HepG2 (cell line): ENCODE results near the gene SUB1. TPM values are rescaled to one million over a fixed set of nuclear protein-coding genes. Genes with fewer than 3 reads are reported as not detected.

Source experiments
- ADNP ChIP-seq: sonication (generic); formaldehyde crosslinking; IDR thresholded peaks from 2 replicates; pipeline ENCODE4 v1.4.0; 2020; ENCODE audit warnings: missing genetic modification reagents
- ARID2 ChIP-seq: sonication (generic); formaldehyde crosslinking; IDR thresholded peaks from 2 replicates; pipeline ENCODE4 v1.8.1; 2022; ENCODE audit warnings: mild to moderate bottlenecking, missing genetic modification reagents, borderline replicate concordance
- ARID5B ChIP-seq: IDR thresholded peaks from 2 replicates; pipeline ENCODE4 v1.4.0; 2020; ENCODE audit warnings: mild to moderate bottlenecking, missing genetic modification reagents
- BCL6 ChIP-seq: IDR thresholded peaks from 2 replicates; pipeline ENCODE4 v1.6.1; 2016; ENCODE audit warnings: missing genetic modification reagents, missing compliant biosample characterization
- FOXA3 ChIP-seq: IDR thresholded peaks from 2 replicates; pipeline ENCODE4 v1.6.1; 2016; ENCODE audit warnings: missing genetic modification reagents, missing compliant biosample characterization
- FOXP4 ChIP-seq: sonication (generic); formaldehyde crosslinking; IDR thresholded peaks from 2 replicates; pipeline ENCODE4 v1.4.0; 2020; ENCODE audit warnings: missing genetic modification reagents
- MED8 ChIP-seq: sonication (generic); formaldehyde crosslinking; IDR thresholded peaks from 2 replicates; pipeline ENCODE4 v1.8.1; 2023; ENCODE audit warnings: mild to moderate bottlenecking, missing genetic modification reagents; ENCODE audit not compliant: insufficient replicate concordance
- NR2F1 ChIP-seq, 2 experiments: fragments of 450-650 bp in 1 of 2; formaldehyde crosslinking in 1 of 2; IDR thresholded peaks; 2 replicates each; pipeline versions ENCODE4 v1.5.0 to v1.6.1; 2016 to 2020; ENCODE audit warnings: mild to moderate bottlenecking in 1 of 2, missing compliant biosample characterization in 1 of 2, missing genetic modification reagents in 1 of 2, moderate library complexity in 1 of 2
- RARA ChIP-seq: IDR thresholded peaks from 2 replicates; pipeline ENCODE4 v1.6.1; 2016; ENCODE audit warnings: missing genetic modification reagents, missing compliant biosample characterization
- RBM22 ChIP-seq: fragments of 200-400 bp; formaldehyde crosslinking; optimal IDR thresholded peaks from 2 replicates; pipeline ENCODE3; 2017; ENCODE audit warnings: mild to moderate bottlenecking, low read length, moderate library complexity
- SAFB2 ChIP-seq: sonication (generic); formaldehyde crosslinking; IDR thresholded peaks from 2 replicates; pipeline ENCODE4 v1.5.1; 2020; ENCODE audit warnings: missing genetic modification reagents, low read depth, mild to moderate bottlenecking, borderline replicate concordance
- SALL1 ChIP-seq: sonication (generic); formaldehyde crosslinking; IDR thresholded peaks from 2 replicates; pipeline ENCODE4 v1.8.0; 2022; ENCODE audit warnings: mild to moderate bottlenecking, missing genetic modification reagents
- SRSF4 ChIP-seq: fragments of 200-400 bp; formaldehyde crosslinking; IDR thresholded peaks from one replicate; pipeline ENCODE4 v1.6.1; 2018; ENCODE audit warnings: mild to moderate bottlenecking, low read depth, low read length, moderate library complexity; ENCODE audit not compliant: poor library complexity, severe bottlenecking
- ZFP82 ChIP-seq: sonication (generic); formaldehyde crosslinking; IDR thresholded peaks from 2 replicates; pipeline ENCODE4 v1.5.1; 2020; ENCODE audit warnings: mild to moderate bottlenecking, missing genetic modification reagents, borderline replicate concordance
- ZNF709 ChIP-seq: sonication (generic); formaldehyde crosslinking; IDR thresholded peaks from 2 replicates; pipeline ENCODE4 v1.5.0; 2020; ENCODE audit warnings: mild to moderate bottlenecking, missing genetic modification reagents
- polyA plus RNA-seq, 8 experiments: library from polyadenylated mRNA; depleted of rRNA in 3 of 8; stranded (reverse) in 7 of 8; unstranded in 1 of 8; fragments of >200 nt; fragmentation: Illumina TruSeq in 4 of 8; extraction: Trizol in 4 of 8; gene quantifications; 2 replicates each; pipeline versions ENCODE4 v1.2.1 to v1.2.3, GENCODE V29; 2011 to 2016; ENCODE audit warnings: low read depth in 4 of 8, missing spikeins in 1 of 8, mixed read lengths in 1 of 8; ENCODE audit not compliant: insufficient read depth in 1 of 8
- total RNA-seq, 5 experiments: library from RNA; depleted of rRNA; stranded (reverse); fragments of >200 nt; fragmentation: Illumina TruSeq; extraction: Trizol; gene quantifications; 2 replicates each; pipeline ENCODE4 v1.2.3, GENCODE V29; 2016; ENCODE audit warnings: low read depth in 1 of 5
- TF ChIP-seq, protein P1 (sequence below): sonication (generic); formaldehyde crosslinking; IDR thresholded peaks from 2 replicates; pipeline ENCODE4 v1.8.0; 2023; ENCODE audit warnings: mild to moderate bottlenecking, missing genetic modification reagents
- TF ChIP-seq, protein P2 (sequence below): sonication (generic); formaldehyde crosslinking; IDR thresholded peaks from 2 replicates; pipeline ENCODE4 v1.4.0; 2020; ENCODE audit warnings: missing genetic modification reagents
- TF ChIP-seq, protein P3 (sequence below): sonication (generic); formaldehyde crosslinking; IDR thresholded peaks from 2 replicates; pipeline ENCODE4 v1.5.0; 2020; ENCODE audit warnings: missing genetic modification reagents

Gene SUB1
- total and polyA plus RNA-seq, 2 of the 13 experiments (the other 11 are each of a cell fraction or from before 2014, with no cell fraction given), result 182 to 693 TPM

DNA sequence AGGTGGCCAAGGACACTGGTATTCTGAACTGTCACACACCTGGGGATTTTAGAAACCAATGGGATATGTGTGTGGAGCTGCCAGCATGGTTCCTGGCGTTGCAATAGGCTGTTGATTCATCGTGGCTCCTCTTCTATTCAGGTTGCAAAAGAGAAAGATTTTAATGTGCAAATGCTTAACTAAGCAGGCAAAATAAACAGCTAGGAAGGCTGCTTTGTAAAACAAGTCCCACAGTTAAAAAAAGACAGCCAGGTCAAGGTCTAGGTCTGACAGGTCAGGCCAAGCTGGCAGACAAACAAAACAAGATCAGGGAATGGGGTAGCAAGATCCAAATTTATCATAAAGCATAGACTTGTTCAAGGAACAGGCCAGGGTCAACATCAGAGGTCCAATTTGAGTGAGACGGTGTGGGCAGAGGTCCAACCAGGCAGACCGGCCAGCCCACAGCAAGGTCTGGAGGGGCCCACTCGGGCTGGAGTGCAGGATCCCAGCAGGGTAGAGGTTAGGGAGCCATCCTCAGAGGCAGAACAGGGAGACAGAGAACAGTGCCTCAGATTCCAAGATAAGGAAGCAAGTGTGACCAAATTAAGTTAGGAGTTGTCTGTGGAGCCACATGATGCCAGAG, 45.6 kb downstream of the SUB1 start (continued):
- peak; percentile 33 for TF ChIP-seq ARID5B (CRISPR knock-in tag)
- no peak for TF ChIP-seq RBM22
- peak; percentile 34; the same call in 1 of the 2 replicates for TF ChIP-seq FOXP4
- no peak for TF ChIP-seq SAFB2 (CRISPR knock-in tag)
- peak; percentile 59 for TF ChIP-seq RARA (CRISPR knock-in tag)
- TF ChIP-seq MED8, result no peak
- peak; percentile 54 for TF ChIP-seq BCL6 (CRISPR knock-in tag)
- no peak for TF ChIP-seq SRSF4
- no peak for TF ChIP-seq ADNP (CRISPR knock-in tag)
- TF ChIP-seq SALL1, result peak; percentile 24; the same call in 1 of the 2 replicates
- TF ChIP-seq, protein P1, sequence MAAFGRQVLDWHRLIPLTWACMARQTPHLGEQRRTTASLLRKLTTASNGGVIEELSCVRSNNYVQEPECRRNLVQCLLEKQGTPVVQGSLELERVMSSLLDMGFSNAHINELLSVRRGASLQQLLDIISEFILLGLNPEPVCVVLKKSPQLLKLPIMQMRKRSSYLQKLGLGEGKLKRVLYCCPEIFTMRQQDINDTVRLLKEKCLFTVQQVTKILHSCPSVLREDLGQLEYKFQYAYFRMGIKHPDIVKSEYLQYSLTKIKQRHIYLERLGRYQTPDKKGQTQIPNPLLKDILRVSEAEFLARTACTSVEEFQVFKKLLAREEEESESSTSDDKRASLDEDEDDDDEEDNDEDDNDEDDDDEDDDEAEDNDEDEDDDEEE (CRISPR knock-in tag), result no peak
- TF ChIP-seq FOXA3, result peak; percentile 32; the same call in 1 of the 2 replicates
- no peak for TF ChIP-seq ZFP82
- TF ChIP-seq, protein P2, sequence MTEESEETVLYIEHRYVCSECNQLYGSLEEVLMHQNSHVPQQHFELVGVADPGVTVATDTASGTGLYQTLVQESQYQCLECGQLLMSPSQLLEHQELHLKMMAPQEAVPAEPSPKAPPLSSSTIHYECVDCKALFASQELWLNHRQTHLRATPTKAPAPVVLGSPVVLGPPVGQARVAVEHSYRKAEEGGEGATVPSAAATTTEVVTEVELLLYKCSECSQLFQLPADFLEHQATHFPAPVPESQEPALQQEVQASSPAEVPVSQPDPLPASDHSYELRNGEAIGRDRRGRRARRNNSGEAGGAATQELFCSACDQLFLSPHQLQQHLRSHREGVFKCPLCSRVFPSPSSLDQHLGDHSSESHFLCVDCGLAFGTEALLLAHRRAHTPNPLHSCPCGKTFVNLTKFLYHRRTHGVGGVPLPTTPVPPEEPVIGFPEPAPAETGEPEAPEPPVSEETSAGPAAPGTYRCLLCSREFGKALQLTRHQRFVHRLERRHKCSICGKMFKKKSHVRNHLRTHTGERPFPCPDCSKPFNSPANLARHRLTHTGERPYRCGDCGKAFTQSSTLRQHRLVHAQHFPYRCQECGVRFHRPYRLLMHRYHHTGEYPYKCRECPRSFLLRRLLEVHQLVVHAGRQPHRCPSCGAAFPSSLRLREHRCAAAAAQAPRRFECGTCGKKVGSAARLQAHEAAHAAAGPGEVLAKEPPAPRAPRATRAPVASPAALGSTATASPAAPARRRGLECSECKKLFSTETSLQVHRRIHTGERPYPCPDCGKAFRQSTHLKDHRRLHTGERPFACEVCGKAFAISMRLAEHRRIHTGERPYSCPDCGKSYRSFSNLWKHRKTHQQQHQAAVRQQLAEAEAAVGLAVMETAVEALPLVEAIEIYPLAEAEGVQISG (CRISPR knock-in tag), result no peak
- no peak for TF ChIP-seq ARID2 (CRISPR knock-in tag)
- TF ChIP-seq, protein P3, sequence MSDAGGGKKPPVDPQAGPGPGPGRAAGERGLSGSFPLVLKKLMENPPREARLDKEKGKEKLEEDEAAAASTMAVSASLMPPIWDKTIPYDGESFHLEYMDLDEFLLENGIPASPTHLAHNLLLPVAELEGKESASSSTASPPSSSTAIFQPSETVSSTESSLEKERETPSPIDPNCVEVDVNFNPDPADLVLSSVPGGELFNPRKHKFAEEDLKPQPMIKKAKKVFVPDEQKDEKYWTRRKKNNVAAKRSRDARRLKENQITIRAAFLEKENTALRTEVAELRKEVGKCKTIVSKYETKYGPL, result no peak
- TF ChIP-seq ZNF709 (CRISPR knock-in tag), result no peak
- peak in 1 of 2 experiments; percentile 59; a peak in 1 of 4 replicates for TF ChIP-seq NR2F1 (CRISPR knock-in tag; IDR thresholded peaks at IDR 0.05)
